IPS-18c (cell line): ENCODE data around the gene RHBDL1.
A peak's percentile ranks its signal among the peaks of the same experiment; 100 is the strongest.

Source experiments
- H3K4me3 ChIP-seq: 2 replicates; pipeline ENCODE4 v1.7.0; 2013; ENCODE audit warnings: low read depth, mild to moderate bottlenecking, low read length, moderate library complexity; ENCODE audit not compliant: insufficient read depth
- H3K9me3 ChIP-seq: one replicate; pipeline ENCODE4 v1.6.1; 2013; ENCODE audit warnings: mild to moderate bottlenecking, low read length, moderate library complexity; ENCODE audit not compliant: control insufficient read depth, insufficient read depth

RHBDL1 gene

GRCh38 chr16:674968-675883, at the start of gene RHBDL1:
Gene RHBDL1 (plus strand): TSS chr16:675671. CDS start chr16:675791, 120 bp downstream.
- no peaks in the 10 kb centered on the region for H3K9me3 ChIP-seq
- peak within 1 kb of the TSS; percentile 47 for H3K4me3 ChIP-seq

- Histone ChIP-seq H3K4me3 (no peak overlapping the region), H3K9me3 (no peaks in the 10 kb centered on the region)
These were observed 49.3 kb upstream of the RHBDL1 start for GRCh38 chr16:625977-626765.

GRCh38 chr16:626787-627453, 48.6 kb upstream of the RHBDL1 start:
- H3K9me3 ChIP-seq, result no peaks in the 10 kb centered on the region
- no peak overlapping the region for H3K4me3 ChIP-seq

- no peaks in the 10 kb centered on the region for H3K9me3 ChIP-seq
- H3K4me3 ChIP-seq, result no peak overlapping the region
These were observed 47.8 kb upstream of the RHBDL1 start for GRCh38 chr16:627454-628239.

- Histone ChIP-seq H3K9me3 (no peaks in the 10 kb centered on the region), H3K4me3 (no peak overlapping the region)
These were observed 47.0 kb upstream of the RHBDL1 start for GRCh38 chr16:628321-629061.

- no peak overlapping the region for H3K4me3 ChIP-seq
- no peaks in the 10 kb centered on the region for H3K9me3 ChIP-seq
These were observed 46.2 kb upstream of the RHBDL1 start for GRCh38 chr16:629185-629832.

- Histone ChIP-seq H3K4me3 (no peak overlapping the region), H3K9me3 (no peaks in the 10 kb centered on the region)
These were observed 45.6 kb upstream of the RHBDL1 start for GRCh38 chr16:629833-630248.

- no peak overlapping the region; the same call in 1 of the 2 replicates for H3K4me3 ChIP-seq
These were observed 45.1 kb upstream of the RHBDL1 start for GRCh38 chr16:630249-630814.

GRCh38 chr16:630815-631405, 44.6 kb upstream of the RHBDL1 start, which contains the start of gene WFIKKN1:
Gene WFIKKN1 (plus strand): TSS chr16:630985. CDS start chr16:631254, 269 bp downstream.
- Histone ChIP-seq H3K9me3 (no peaks in the 10 kb centered on the region), H3K4me3 (peak within 1 kb of the TSS; percentile 48)

More at GRCh38 chr16:630249-630814, 45.1 kb upstream of the RHBDL1 start:
- H3K9me3 ChIP-seq, result no peaks in the 10 kb centered on the region

- H3K4me3 ChIP-seq, result no peak overlapping the region
These were observed 43.6 kb upstream of the RHBDL1 start for GRCh38 chr16:631808-632358.

GRCh38 chr16:632486-633335, 42.8 kb upstream of the RHBDL1 start:
- Histone ChIP-seq H3K9me3 (no peaks in the 10 kb centered on the region), H3K4me3 (no peak overlapping the region)

More at GRCh38 chr16:631808-632358, 43.6 kb upstream of the RHBDL1 start:
- H3K9me3 ChIP-seq, result no peaks in the 10 kb centered on the region

- Histone ChIP-seq H3K9me3 (no peaks in the 10 kb centered on the region), H3K4me3 (no peak overlapping the region)
These were observed 42.0 kb upstream of the RHBDL1 start for GRCh38 chr16:633336-634050.

GRCh38 chr16:634051-634670, 41.3 kb upstream of the RHBDL1 start:
- Histone ChIP-seq H3K4me3 (no peak overlapping the region), H3K9me3 (no peaks in the 10 kb centered on the region)
